Activated CD8-positive, alpha-beta memory T cell treated with anti-CD3 and anti-CD28 coated beads for 24 hours (primary cell): Measurements from ENCODE around the gene TLCD5.
A peak's percentile ranks its signal among the peaks of the same experiment; 100 is the strongest.

Experiments
- DNase-seq: peaks from one replicate; pipeline ENCODE4 v3.0.0-alpha.2; 2020

The TLCD5 gene

GRCh38 chr11:120324932-120325810 lies at the start of gene TLCD5:
TSS of gene TLCD5 (plus strand) at chr11:120325299. CDS start at chr11:120327442, 2,143 bp downstream.
- peak; percentile 70 for DNase-seq

GRCh38 chr11:120279502-120279901 lies 45.6 kb upstream of the TLCD5 start:
- no peak for DNase-seq

GRCh38 chr11:120280600-120281051 lies 44.5 kb upstream of the TLCD5 start:
- DNase-seq, result no peak

- DNase-seq, result no peak
Observed at GRCh38 chr11:120281143-120281795, 43.8 kb upstream of the TLCD5 start.

- DNase-seq, result no peak
Observed at GRCh38 chr11:120283124-120283523, 42.0 kb upstream of the TLCD5 start.

GRCh38 chr11:120284272-120284671 lies 40.8 kb upstream of the TLCD5 start:
- DNase-seq, result no peak

- no peak for DNase-seq
Observed at GRCh38 chr11:120285256-120285655, 39.8 kb upstream of the TLCD5 start.

GRCh38 chr11:120288021-120288420 lies 37.1 kb upstream of the TLCD5 start:
- DNase-seq, result no peak

GRCh38 chr11:120289426-120289825 lies 35.7 kb upstream of the TLCD5 start:
- DNase-seq, result no peak

- no peak for DNase-seq
Observed at GRCh38 chr11:120290956-120291355, 34.1 kb upstream of the TLCD5 start.

GRCh38 chr11:120293038-120293800 lies 31.9 kb upstream of the TLCD5 start:
- no peak for DNase-seq

- DNase-seq, result no peak
Observed at GRCh38 chr11:120294096-120294495, 31.0 kb upstream of the TLCD5 start.

- no peak for DNase-seq
Observed at GRCh38 chr11:120295099-120295498, 30.0 kb upstream of the TLCD5 start.

GRCh38 chr11:120296554-120296953 lies 28.5 kb upstream of the TLCD5 start:
- no peak for DNase-seq

- no peak for DNase-seq
Observed at GRCh38 chr11:120298461-120298860, 26.6 kb upstream of the TLCD5 start.

GRCh38 chr11:120302001-120302805 lies 22.9 kb upstream of the TLCD5 start:
- no peak for DNase-seq

- peak; percentile 85 for DNase-seq
Observed at GRCh38 chr11:120303004-120303637, 22.0 kb upstream of the TLCD5 start.

GRCh38 chr11:120304526-120304925 lies 20.6 kb upstream of the TLCD5 start:
- DNase-seq, result no peak

GRCh38 chr11:120305286-120305685 lies 19.8 kb upstream of the TLCD5 start:
- DNase-seq, result no peak

GRCh38 chr11:120306519-120307242 lies 18.4 kb upstream of the TLCD5 start:
- DNase-seq, result no peak

- DNase-seq, result no peak
Observed at GRCh38 chr11:120307476-120307875, 17.6 kb upstream of the TLCD5 start.
